Measurements from ENCODE around the gene ABHD14A.

Gene ABHD14A

GRCh38 chr3:51955175-51955892 lies 19.5 kb upstream of the ABHD14A start, which contains the start of gene GPR62:
GPR62 (plus strand) TSS chr3:51955381; CDS start chr3:51955653, 272 bp downstream.
- no peak within 1 kb of the TSS for H3K4me3 ChIP-seq (ENCODE audit: low read depth, low read length)
- TF ChIP-seq CTCF (IDR thresholded peaks at IDR 0.05; ENCODE audit: borderline replicate concordance, insufficient read depth, low read depth, low read length): no peak

- peak; percentile 52 for TF ChIP-seq CTCF (IDR thresholded peaks at IDR 0.05; ENCODE audit: borderline replicate concordance, insufficient read depth, low read depth, low read length)
- no peak overlapping the region for H3K4me3 ChIP-seq (ENCODE audit: low read depth, low read length)
These were observed 18.7 kb upstream of the ABHD14A start for GRCh38 chr3:51955893-51956770.

- TF ChIP-seq CTCF (IDR thresholded peaks at IDR 0.05; ENCODE audit: borderline replicate concordance, insufficient read depth, low read depth, low read length): no peak
- no peak overlapping the region for H3K4me3 ChIP-seq (ENCODE audit: low read depth, low read length)
These were observed 17.2 kb upstream of the ABHD14A start for GRCh38 chr3:51957520-51958205.

GRCh38 chr3:51958603-51959521 lies 16.0 kb upstream of the ABHD14A start:
- H3K4me3 ChIP-seq (ENCODE audit: low read depth, low read length): no peak overlapping the region
- TF ChIP-seq CTCF (IDR thresholded peaks at IDR 0.05; ENCODE audit: borderline replicate concordance, insufficient read depth, low read depth, low read length): no peak

- no peak for TF ChIP-seq CTCF (IDR thresholded peaks at IDR 0.05; ENCODE audit: borderline replicate concordance, insufficient read depth, low read depth, low read length)
- H3K4me3 ChIP-seq (ENCODE audit: low read depth, low read length): no peak overlapping the region
These were observed 15.2 kb upstream of the ABHD14A start for GRCh38 chr3:51959651-51960050.

- no peak overlapping the region for H3K4me3 ChIP-seq (ENCODE audit: low read depth, low read length)
- TF ChIP-seq CTCF (IDR thresholded peaks at IDR 0.05; ENCODE audit: borderline replicate concordance, insufficient read depth, low read depth, low read length): no peak
These were observed 14.5 kb upstream of the ABHD14A start for GRCh38 chr3:51960386-51960785.

Measured in GM12875 (cell line).